ENCODE measurements around the gene MLN. TPM values are rescaled to one million over a fixed set of nuclear protein-coding genes. Genes with fewer than 3 reads are reported as not detected.

Gene MLN
- total and polyA plus RNA-seq, 2 experiments from 2014 or later: 0.86 to 2.3 TPM

GRCh38 chr6:33816911-33817310, 13.1 kb upstream of the MLN start:
- no peak overlapping the region for H3K4me3 ChIP-seq
- peaks cover 3% of the 10 kb centered on the region for H3K27me3 ChIP-seq
- no peak overlapping the region for H3K27ac ChIP-seq
- H3K79me2 ChIP-seq: no peaks in the 10 kb centered on the region
- no peaks in the 10 kb centered on the region for H3K36me3 ChIP-seq (replicated peaks; ENCODE audit: insufficient read depth, low read depth)
- DNase-seq (ENCODE audit: low spot score): no peak
- no peaks in the 10 kb centered on the region for H3K9me2 ChIP-seq (replicated peaks; ENCODE audit: insufficient read depth)
- TF ChIP-seq EZH2phosphoT487 (IDR thresholded peaks at IDR 0.05; ENCODE audit: low read depth, severe bottlenecking, unreplicated experiment): no peak
- no peak for TF ChIP-seq CTCF (IDR thresholded peaks at IDR 0.05; ENCODE audit: poor library complexity)
- no peak for TF ChIP-seq EZH2 (IDR thresholded peaks at IDR 0.05; ENCODE audit: borderline replicate concordance)
- 71% methylated on average over 8 of the region's 8 CpGs for WGBS (ENCODE audit: low lambda C conversion rate, missing lambda C conversion rate)
- H3K9me3 ChIP-seq (ENCODE audit: low read depth): no peaks in the 10 kb centered on the region
- H3K4me2 ChIP-seq: no peak overlapping the region
- H3K4me1 ChIP-seq (ENCODE audit: insufficient read depth): no peaks in the 10 kb centered on the region
- H2AFZ ChIP-seq: no peak overlapping the region
- no peaks in the 10 kb centered on the region for H4K20me1 ChIP-seq (ENCODE audit: insufficient read depth, poor library complexity, severe bottlenecking)

GRCh38 chr6:33815854-33816253, 12.1 kb upstream of the MLN start:
- 44% methylated on average over 1 of the region's 1 CpG for WGBS (ENCODE audit: low lambda C conversion rate, missing lambda C conversion rate)
- no peak for DNase-seq (ENCODE audit: low spot score)
- Histone ChIP-seq H3K79me2 (no peaks in the 10 kb centered on the region), H3K4me3 (no peak overlapping the region), H3K9me2 (replicated peaks; ENCODE audit: insufficient read depth) (no peaks in the 10 kb centered on the region), H3K36me3 (replicated peaks; ENCODE audit: insufficient read depth, low read depth) (no peaks in the 10 kb centered on the region), H3K4me1 (ENCODE audit: insufficient read depth) (no peaks in the 10 kb centered on the region), H3K27me3 (peaks cover 10% of the 10 kb centered on the region), H2AFZ (no peak overlapping the region), H3K27ac (no peak overlapping the region), H3K9me3 (ENCODE audit: low read depth) (no peaks in the 10 kb centered on the region), H3K4me2 (no peak overlapping the region), H4K20me1 (ENCODE audit: insufficient read depth, poor library complexity, severe bottlenecking) (no peaks in the 10 kb centered on the region)
- TF ChIP-seq EZH2phosphoT487 (IDR thresholded peaks at IDR 0.05; ENCODE audit: low read depth, severe bottlenecking, unreplicated experiment) (no peak), EZH2 (IDR thresholded peaks at IDR 0.05; ENCODE audit: borderline replicate concordance) (no peak), CTCF (IDR thresholded peaks at IDR 0.05; ENCODE audit: poor library complexity) (no peak)

- H3K9me3 ChIP-seq (ENCODE audit: low read depth): no peaks in the 10 kb centered on the region
- H3K4me3 ChIP-seq: no peak overlapping the region
- H3K27me3 ChIP-seq: peaks cover 12% of the 10 kb centered on the region
- H3K4me2 ChIP-seq: no peak overlapping the region
- H3K9me2 ChIP-seq (replicated peaks; ENCODE audit: insufficient read depth): no peaks in the 10 kb centered on the region
- no peaks in the 10 kb centered on the region for H3K4me1 ChIP-seq (ENCODE audit: insufficient read depth)
- H2AFZ ChIP-seq: no peak overlapping the region
- H4K20me1 ChIP-seq (ENCODE audit: insufficient read depth, poor library complexity, severe bottlenecking): no peaks in the 10 kb centered on the region
- no peaks in the 10 kb centered on the region for H3K36me3 ChIP-seq (replicated peaks; ENCODE audit: insufficient read depth, low read depth)
- no peaks in the 10 kb centered on the region for H3K79me2 ChIP-seq
- no peak for DNase-seq (ENCODE audit: low spot score)
- 79% methylated on average over 18 of the region's 19 CpGs for WGBS (ENCODE audit: low lambda C conversion rate, missing lambda C conversion rate)
- no peak overlapping the region for H3K27ac ChIP-seq
- TF ChIP-seq CTCF (IDR thresholded peaks at IDR 0.05; ENCODE audit: poor library complexity): no peak
- TF ChIP-seq EZH2phosphoT487 (IDR thresholded peaks at IDR 0.05; ENCODE audit: low read depth, severe bottlenecking, unreplicated experiment): no peak
- TF ChIP-seq EZH2 (IDR thresholded peaks at IDR 0.05; ENCODE audit: borderline replicate concordance): no peak
These were observed 10.5 kb upstream of the MLN start for GRCh38 chr6:33813990-33814985.
